IPS DF 6.9 (cell line): ENCODE measurements around the gene RCAN2.

Experiments used
- DNase-seq: peaks from one replicate; pipeline ENCODE4 v3.0.0-alpha.2; 2013; ENCODE audit warnings: low read depth, low spot score
- H3K27ac ChIP-seq: one replicate; pipeline ENCODE4 v1.5.1; 2013; ENCODE audit warnings: low read length, control low read depth
- H3K27me3 ChIP-seq: 2 replicates; pipeline ENCODE4 v1.6.1; 2013; ENCODE audit warnings: mild to moderate bottlenecking, low read length; ENCODE audit not compliant: control insufficient read depth, insufficient read depth
- H3K36me3 ChIP-seq: 2 replicates; pipeline ENCODE4 v1.6.1; 2013; ENCODE audit warnings: low read length; ENCODE audit not compliant: control insufficient read depth, insufficient read depth
- H3K4me1 ChIP-seq: 2 replicates; pipeline ENCODE4 v1.6.1; 2013; ENCODE audit warnings: low read length; ENCODE audit not compliant: control insufficient read depth, insufficient read depth
- H3K4me3 ChIP-seq: 2 replicates; pipeline ENCODE4 v1.5.1; 2013; ENCODE audit warnings: mild to moderate bottlenecking, low read length
- H3K9me3 ChIP-seq: 2 replicates; pipeline ENCODE4 v1.6.1; 2013; ENCODE audit warnings: low read length, inconsistent platforms; ENCODE audit not compliant: control insufficient read depth, insufficient read depth
- WGBS: extraction: QIAGEN DNeasy Blood & Tissue Kit; methylation state at CpG from one replicate; pipeline ENCODE4 v1.1.7; 2013; ENCODE audit warnings: mixed read lengths, missing lambda C conversion rate; ENCODE audit not compliant: insufficient read length, insufficient coverage; 5-methylcytosine and 5-hydroxymethylcytosine counted together

RCAN2 gene

GRCh38 chr6:46220352-46221221, 270.7 kb downstream of the RCAN2 start:
- WGBS: no CpG with 5 or more reads among the region's 6 CpGs
- H3K27ac ChIP-seq: no peak overlapping the region
- H3K4me1 ChIP-seq: no peaks in the 10 kb centered on the region
- no peak for DNase-seq
- H3K27me3 ChIP-seq: no peaks in the 10 kb centered on the region
- no peaks in the 10 kb centered on the region for H3K9me3 ChIP-seq
- H3K36me3 ChIP-seq: no peaks in the 10 kb centered on the region
- no peak overlapping the region for H3K4me3 ChIP-seq

GRCh38 chr6:46219661-46220060, 271.6 kb downstream of the RCAN2 start:
- H3K4me1 ChIP-seq: no peaks in the 10 kb centered on the region
- H3K9me3 ChIP-seq: no peaks in the 10 kb centered on the region
- DNase-seq: no peak
- H3K27me3 ChIP-seq: no peaks in the 10 kb centered on the region
- no peak overlapping the region for H3K4me3 ChIP-seq
- H3K27ac ChIP-seq: no peak overlapping the region
- H3K36me3 ChIP-seq: no peaks in the 10 kb centered on the region

DNA sequence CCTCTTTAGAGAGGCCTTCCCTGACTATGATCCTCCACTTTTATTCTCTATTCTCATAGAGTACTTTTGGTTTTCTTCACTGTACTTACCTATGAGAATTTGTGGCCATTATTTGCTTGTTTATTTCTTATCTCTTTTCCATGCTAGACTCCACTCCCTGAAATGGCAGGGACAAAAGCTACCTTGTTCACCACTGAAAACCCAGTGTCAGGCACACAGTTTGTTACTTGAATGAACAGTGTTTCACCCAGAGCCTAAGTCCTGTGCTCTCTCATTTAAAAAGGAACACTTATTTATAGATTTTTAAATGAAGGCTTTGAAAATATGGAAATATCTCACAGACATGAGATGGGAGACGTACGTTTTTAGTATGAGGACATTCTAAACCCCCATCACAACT, 272.8 kb downstream of the RCAN2 start:
- no peaks in the 10 kb centered on the region for H3K9me3 ChIP-seq
- no peaks in the 10 kb centered on the region for H3K36me3 ChIP-seq
- DNase-seq: no peak
- H3K27ac ChIP-seq: no peak overlapping the region
- H3K4me1 ChIP-seq: no peaks in the 10 kb centered on the region
- no peak overlapping the region for H3K4me3 ChIP-seq
- no CpG with 5 or more reads among the region's 2 CpGs for WGBS
- no peaks in the 10 kb centered on the region for H3K27me3 ChIP-seq

GRCh38 chr6:46217671-46218131, 273.5 kb downstream of the RCAN2 start:
- no peak overlapping the region for H3K27ac ChIP-seq
- H3K36me3 ChIP-seq: no peaks in the 10 kb centered on the region
- H3K27me3 ChIP-seq: no peaks in the 10 kb centered on the region
- H3K9me3 ChIP-seq: no peaks in the 10 kb centered on the region
- no CpG with 5 or more reads among the region's 5 CpGs for WGBS
- H3K4me3 ChIP-seq: no peak overlapping the region
- DNase-seq: no peak
- H3K4me1 ChIP-seq: no peaks in the 10 kb centered on the region

- H3K4me1 ChIP-seq: no peaks in the 10 kb centered on the region
- DNase-seq: no peak
- no peaks in the 10 kb centered on the region for H3K9me3 ChIP-seq
- no peaks in the 10 kb centered on the region for H3K36me3 ChIP-seq
- no peaks in the 10 kb centered on the region for H3K27me3 ChIP-seq
- WGBS: no CpG with 5 or more reads among the region's 2 CpGs
- H3K4me3 ChIP-seq: no peak overlapping the region
- H3K27ac ChIP-seq: no peak overlapping the region
These were observed 274.4 kb downstream of the RCAN2 start for GRCh38 chr6:46216879-46217278.

DNA sequence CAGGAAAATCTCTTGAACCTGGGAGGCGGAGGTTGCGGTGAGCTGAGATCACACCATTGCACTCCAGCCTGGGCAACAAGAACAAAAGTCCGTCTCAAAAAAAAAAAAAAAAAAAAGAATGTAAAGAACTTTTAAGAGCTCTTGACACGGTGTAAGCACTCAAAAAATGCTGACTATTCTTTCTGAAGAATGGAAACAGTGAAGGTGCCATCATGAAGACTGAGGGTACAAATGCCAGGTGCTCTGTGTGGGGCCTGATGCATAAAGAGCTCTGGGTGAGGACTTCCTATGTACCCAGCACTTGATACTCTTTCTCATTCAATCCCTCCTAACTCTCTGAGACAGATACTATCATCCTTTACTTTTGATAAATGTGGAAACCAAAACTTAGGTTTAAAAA, 275.5 kb downstream of the RCAN2 start:
- Histone ChIP-seq H3K36me3 (no peaks in the 10 kb centered on the region), H3K9me3 (no peaks in the 10 kb centered on the region), H3K27me3 (no peaks in the 10 kb centered on the region), H3K27ac (no peak overlapping the region), H3K4me3 (no peak overlapping the region), H3K4me1 (no peaks in the 10 kb centered on the region)
- WGBS: no CpG with 5 or more reads among the region's 4 CpGs
- no peak for DNase-seq

DNA sequence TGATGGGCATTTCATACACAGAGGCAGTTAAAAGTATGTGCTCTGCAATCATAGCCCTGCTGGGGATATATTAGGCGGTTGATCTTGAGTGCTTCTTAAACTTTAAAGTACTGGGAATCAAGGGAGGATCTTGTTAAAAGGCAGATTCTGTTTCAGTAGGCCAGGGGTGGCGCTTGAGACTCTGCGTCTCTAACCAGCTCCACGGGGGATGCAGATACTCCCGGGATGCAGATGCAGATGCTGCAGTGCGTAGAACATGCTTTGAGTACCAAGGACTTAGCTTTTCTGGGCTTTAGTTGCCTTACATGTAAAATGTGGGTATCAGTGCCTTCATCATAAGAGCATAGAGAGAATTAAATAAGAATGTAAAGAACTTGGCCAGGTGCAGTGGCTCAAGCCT, 276.0 kb downstream of the RCAN2 start:
- Histone ChIP-seq H3K36me3 (no peaks in the 10 kb centered on the region), H3K4me3 (no peak overlapping the region), H3K9me3 (no peaks in the 10 kb centered on the region), H3K27me3 (no peaks in the 10 kb centered on the region), H3K4me1 (no peaks in the 10 kb centered on the region), H3K27ac (no peak overlapping the region)
- DNase-seq: no peak
- no CpG with 5 or more reads among the region's 6 CpGs for WGBS

DNA sequence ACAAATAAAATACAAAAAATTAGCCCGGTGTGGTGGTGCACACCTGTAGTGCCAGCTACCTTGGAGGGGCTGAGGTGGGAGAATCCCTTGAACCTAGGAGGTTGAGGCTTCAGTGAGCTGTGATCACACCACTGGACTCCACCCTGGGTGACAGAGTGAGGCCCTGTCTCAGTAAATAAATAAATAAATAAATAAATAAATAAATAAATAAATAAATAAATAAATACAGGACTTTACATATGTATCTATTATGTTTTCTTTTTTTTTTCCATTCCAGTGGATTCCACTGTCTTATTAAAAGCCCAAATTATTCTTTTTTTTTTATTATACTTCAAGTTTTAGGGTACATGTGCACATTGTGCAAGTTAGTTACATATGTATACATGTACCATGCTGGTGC, 279.3 kb downstream of the RCAN2 start:
- no CpG with 5 or more reads among the region's 1 CpG for WGBS
- no peaks in the 10 kb centered on the region for H3K27me3 ChIP-seq
- H3K4me3 ChIP-seq: no peak overlapping the region
- H3K9me3 ChIP-seq: no peaks in the 10 kb centered on the region
- no peaks in the 10 kb centered on the region for H3K36me3 ChIP-seq
- no peak for DNase-seq
- no peak overlapping the region for H3K27ac ChIP-seq
- H3K4me1 ChIP-seq: no peaks in the 10 kb centered on the region

- no peak overlapping the region for H3K4me3 ChIP-seq
- H3K9me3 ChIP-seq: no peaks in the 10 kb centered on the region
- no peak for DNase-seq
- no peaks in the 10 kb centered on the region for H3K27me3 ChIP-seq
- H3K36me3 ChIP-seq: no peaks in the 10 kb centered on the region
- WGBS: no CpG with 5 or more reads among the region's 5 CpGs
- no peaks in the 10 kb centered on the region for H3K4me1 ChIP-seq
- no peak overlapping the region for H3K27ac ChIP-seq
These were observed 281.0 kb downstream of the RCAN2 start for GRCh38 chr6:46210294-46210693.

DNA sequence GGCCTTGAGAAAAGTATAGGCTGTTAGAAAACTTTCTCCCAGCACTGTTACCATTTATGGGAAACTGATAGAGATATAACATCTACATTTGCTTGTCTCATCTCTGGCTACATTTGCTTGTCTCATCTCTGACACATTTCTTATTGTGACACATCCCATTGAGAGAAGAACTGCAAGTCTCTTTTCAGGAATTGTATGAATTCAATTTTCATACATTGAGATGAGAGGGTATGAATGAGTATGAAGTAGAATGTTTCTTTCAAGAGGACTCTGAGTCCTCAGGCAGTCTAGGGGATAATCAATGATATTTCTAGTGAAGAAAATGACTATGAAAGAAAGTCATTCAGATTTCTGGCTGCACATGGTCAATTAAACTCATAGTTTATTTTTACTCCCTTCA, 282.9 kb downstream of the RCAN2 start:
- Histone ChIP-seq H3K9me3 (no peaks in the 10 kb centered on the region), H3K4me1 (no peaks in the 10 kb centered on the region), H3K4me3 (no peak overlapping the region), H3K27ac (no peak overlapping the region), H3K36me3 (no peaks in the 10 kb centered on the region), H3K27me3 (no peaks in the 10 kb centered on the region)
- no peak for DNase-seq

GRCh38 chr6:46207174-46207573, 284.1 kb downstream of the RCAN2 start:
- H3K4me3 ChIP-seq: no peak overlapping the region
- no peak for DNase-seq
- no peaks in the 10 kb centered on the region for H3K9me3 ChIP-seq
- WGBS: no CpG with 5 or more reads among the region's 3 CpGs
- no peak overlapping the region for H3K27ac ChIP-seq
- no peaks in the 10 kb centered on the region for H3K27me3 ChIP-seq
- no peaks in the 10 kb centered on the region for H3K36me3 ChIP-seq
- H3K4me1 ChIP-seq: no peaks in the 10 kb centered on the region
